Hepatocyte (in vitro differentiated cells): ENCODE data around the gene SYNJ2. TPM values are rescaled to one million over a fixed set of nuclear protein-coding genes. Genes with fewer than 3 reads are reported as not detected.

Experiments used
- DNase-seq: peaks from one replicate; pipeline ENCODE4 v3.0.0-alpha.2; 2016; ENCODE audit warnings: low spot score
- H2AFZ ChIP-seq: fragments of 200-600 bp; sonication (generic); 2 replicates; pipeline ENCODE4 v1.6.0; 2016; ENCODE audit warnings: antibody characterized with exemption, mild to moderate bottlenecking
- H3K27ac ChIP-seq: fragments of 200-600 bp; sonication (generic); 2 replicates; pipeline ENCODE4 v1.5.1; 2016; ENCODE audit warnings: mild to moderate bottlenecking
- H3K27me3 ChIP-seq: fragments of 200-600 bp; sonication (generic); 2 replicates; pipeline ENCODE4 v1.6.1; 2016
- H3K36me3 ChIP-seq: fragments of 200-600 bp; sonication (generic); replicated peaks from 2 replicates; pipeline ENCODE4 v1.5.1; 2016; ENCODE audit warnings: low read depth; ENCODE audit not compliant: insufficient read depth
- H3K4me1 ChIP-seq: fragments of 200-600 bp; sonication (generic); 2 replicates; pipeline ENCODE4 v1.5.1; 2016; ENCODE audit warnings: mild to moderate bottlenecking, moderate library complexity; ENCODE audit not compliant: insufficient read depth
- H3K4me2 ChIP-seq: fragments of 200-600 bp; sonication (generic); 2 replicates; pipeline ENCODE4 v1.6.0; 2016
- H3K4me3 ChIP-seq: fragments of 200-600 bp; sonication (generic); 2 replicates; pipeline ENCODE4 v1.5.1; 2016; ENCODE audit warnings: mild to moderate bottlenecking
- H3K79me2 ChIP-seq: fragments of 200-600 bp; sonication (generic); 2 replicates; pipeline ENCODE4 v1.6.0; 2017; ENCODE audit warnings: mild to moderate bottlenecking
- H3K9me2 ChIP-seq: fragments of 200-600 bp; sonication (generic); replicated peaks from 2 replicates; pipeline ENCODE4 v1.6.0; 2017; ENCODE audit warnings: mild to moderate bottlenecking; ENCODE audit not compliant: insufficient read depth
- H3K9me3 ChIP-seq: fragments of 200-600 bp; sonication (generic); 2 replicates; pipeline ENCODE4 v1.5.1; 2016; ENCODE audit warnings: low read depth, mild to moderate bottlenecking
- H4K20me1 ChIP-seq: fragments of 200-600 bp; sonication (generic); 2 replicates; pipeline ENCODE4 v1.6.0; 2016; ENCODE audit warnings: mild to moderate bottlenecking; ENCODE audit not compliant: insufficient read depth, poor library complexity, severe bottlenecking
- EZH2 ChIP-seq: fragments of 200-600 bp; sonication (generic); IDR thresholded peaks from 2 replicates; pipeline ENCODE4 v1.6.1; 2016; ENCODE audit warnings: antibody characterized with exemption, mild to moderate bottlenecking, borderline replicate concordance
- EZH2phosphoT487 ChIP-seq: fragments of 200-600 bp; sonication (generic); IDR thresholded peaks from one replicate; pipeline ENCODE4 v1.6.1; 2018; ENCODE audit warnings: antibody characterized with exemption, mild to moderate bottlenecking, low read depth, moderate library complexity; ENCODE audit not compliant: unreplicated experiment, severe bottlenecking
- whole genome bisulfite sequencing: methylation state at CpG from one replicate; pipeline ENCODE4 v1.1.6; 2016; ENCODE audit warnings: low lambda C conversion rate; ENCODE audit errors: missing lambda C conversion rate; 5-methylcytosine and 5-hydroxymethylcytosine counted together
- polyA plus RNA-seq: library from polyadenylated mRNA; unstranded; fragments of >200 nt; fragmentation: Nextera tagmentation; extraction: Ambion mirVana; gene quantifications from 2 replicates; pipeline ENCODE4 v1.2.1, GENCODE V29; 2016
- total RNA-seq: library from RNA; depleted of rRNA; stranded (reverse); fragments of >200 nt; gene quantifications from 2 replicates; pipeline ENCODE4 v1.2.3, GENCODE V29; 2014
- TF ChIP-seq, protein P1 (sequence below): fragments of 200-600 bp; sonication (generic); IDR thresholded peaks from 2 replicates; pipeline ENCODE4 v1.5.1; 2016; ENCODE audit warnings: antibody characterized with exemption, mild to moderate bottlenecking; ENCODE audit not compliant: poor library complexity

The SYNJ2 gene
- total and polyA plus RNA-seq, 2 experiments from 2014 or later: 15.4 to 21.4 TPM

DNA sequence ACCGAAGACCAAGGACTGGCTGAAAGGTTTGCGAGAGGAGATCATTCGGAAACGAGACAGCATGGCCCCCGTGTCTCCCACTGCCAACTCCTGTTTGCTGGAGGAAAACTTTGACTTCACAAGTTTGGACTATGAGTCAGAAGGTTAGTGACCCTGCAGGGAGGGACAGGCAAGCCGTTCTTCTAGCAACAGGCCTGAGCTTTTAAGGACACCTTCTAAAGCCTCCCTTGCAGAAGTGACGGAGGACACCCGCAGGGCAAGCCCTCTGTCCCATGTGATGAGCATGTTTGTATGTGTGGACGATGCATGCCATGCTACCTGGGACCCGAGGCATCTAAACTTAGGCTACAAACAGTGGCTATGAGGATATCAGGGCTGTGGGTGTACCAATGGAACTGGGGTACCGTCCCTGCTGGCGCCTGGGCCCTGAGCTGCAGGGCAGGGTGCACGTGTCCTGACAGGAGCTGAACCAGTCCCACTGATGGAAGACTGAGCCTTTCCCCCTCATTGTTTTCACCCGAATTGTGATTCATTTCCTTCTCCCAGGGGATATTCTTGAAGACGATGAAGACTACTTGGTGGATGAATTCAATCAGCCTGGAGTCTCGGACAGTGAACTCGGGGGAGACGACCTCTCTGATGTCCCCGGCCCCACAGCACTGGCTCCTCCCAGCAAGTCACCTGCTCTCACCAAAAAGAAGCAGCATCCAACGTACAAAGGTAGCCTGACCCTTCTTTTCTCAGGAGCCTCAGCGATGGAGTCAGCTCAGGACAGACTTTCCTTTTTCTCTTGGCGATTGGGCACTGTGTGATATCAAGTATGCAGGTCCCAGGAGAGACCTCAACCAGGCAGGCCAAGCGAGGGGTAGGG lies 102.0 kb downstream of the SYNJ2 start:
- no peak for DNase-seq
- Histone ChIP-seq H3K4me2 (no peak overlapping the region), H3K36me3 (no peaks in the 10 kb centered on the region), H3K27me3 (no peaks in the 10 kb centered on the region), H4K20me1 (no peaks in the 10 kb centered on the region), H3K4me1 (no peaks in the 10 kb centered on the region), H3K4me3 (no peak overlapping the region), H3K9me3 (no peaks in the 10 kb centered on the region), H3K79me2 (no peaks in the 10 kb centered on the region), H2AFZ (no peak overlapping the region), H3K27ac (no peak overlapping the region), H3K9me2 (no peaks in the 10 kb centered on the region)
- TF ChIP-seq, protein P1, sequence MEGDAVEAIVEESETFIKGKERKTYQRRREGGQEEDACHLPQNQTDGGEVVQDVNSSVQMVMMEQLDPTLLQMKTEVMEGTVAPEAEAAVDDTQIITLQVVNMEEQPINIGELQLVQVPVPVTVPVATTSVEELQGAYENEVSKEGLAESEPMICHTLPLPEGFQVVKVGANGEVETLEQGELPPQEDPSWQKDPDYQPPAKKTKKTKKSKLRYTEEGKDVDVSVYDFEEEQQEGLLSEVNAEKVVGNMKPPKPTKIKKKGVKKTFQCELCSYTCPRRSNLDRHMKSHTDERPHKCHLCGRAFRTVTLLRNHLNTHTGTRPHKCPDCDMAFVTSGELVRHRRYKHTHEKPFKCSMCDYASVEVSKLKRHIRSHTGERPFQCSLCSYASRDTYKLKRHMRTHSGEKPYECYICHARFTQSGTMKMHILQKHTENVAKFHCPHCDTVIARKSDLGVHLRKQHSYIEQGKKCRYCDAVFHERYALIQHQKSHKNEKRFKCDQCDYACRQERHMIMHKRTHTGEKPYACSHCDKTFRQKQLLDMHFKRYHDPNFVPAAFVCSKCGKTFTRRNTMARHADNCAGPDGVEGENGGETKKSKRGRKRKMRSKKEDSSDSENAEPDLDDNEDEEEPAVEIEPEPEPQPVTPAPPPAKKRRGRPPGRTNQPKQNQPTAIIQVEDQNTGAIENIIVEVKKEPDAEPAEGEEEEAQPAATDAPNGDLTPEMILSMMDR: no peak
- no peak for TF ChIP-seq EZH2phosphoT487
- TF ChIP-seq EZH2: no peak
- WGBS: 91% methylated on average over 22 of the region's 23 CpGs

DNA sequence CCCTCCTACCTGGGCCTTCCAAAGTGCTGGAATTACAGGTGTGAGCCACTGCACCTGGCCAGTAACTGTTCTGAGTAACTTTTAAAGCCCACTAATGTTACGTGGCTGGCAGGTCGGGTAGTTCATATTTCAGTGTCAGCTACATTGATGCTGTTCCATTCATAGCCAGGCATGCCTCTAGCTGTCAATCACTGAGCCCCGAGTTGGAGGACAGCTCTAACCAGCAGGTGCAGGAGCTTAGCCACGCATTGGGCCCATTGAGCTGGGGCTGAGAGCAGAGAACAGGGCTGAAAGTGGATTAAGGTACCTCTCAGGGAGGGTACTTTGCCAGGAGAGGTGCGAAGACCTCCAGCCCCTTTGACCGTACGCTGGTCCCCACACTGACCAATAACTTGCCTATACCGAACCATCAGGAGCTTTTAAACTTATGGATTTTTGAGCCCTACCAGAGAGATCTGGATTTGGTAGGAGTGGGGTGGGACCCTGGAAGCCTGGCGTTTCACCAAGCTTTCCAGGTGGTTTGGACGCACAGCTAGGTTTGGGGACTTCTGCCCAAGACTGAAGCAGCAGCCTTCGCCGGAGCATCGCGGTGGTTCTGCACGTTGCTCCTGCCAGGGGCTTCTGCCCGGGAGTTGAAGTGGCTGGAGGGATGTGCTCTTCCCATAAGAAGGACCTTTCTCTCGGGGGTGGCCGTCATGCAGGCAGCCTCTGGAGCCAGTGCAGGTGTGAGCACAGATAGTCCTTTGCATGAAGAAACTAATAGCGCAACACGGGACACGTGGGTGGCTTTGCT lies 103.8 kb downstream of the SYNJ2 start:
- TF ChIP-seq, protein P1: no peak
- TF ChIP-seq EZH2phosphoT487: no peak
- TF ChIP-seq EZH2: no peak
- no peak overlapping the region for H3K4me2 ChIP-seq
- H3K9me3 ChIP-seq: no peaks in the 10 kb centered on the region
- no peak for DNase-seq
- H3K27ac ChIP-seq: no peak overlapping the region
- no peaks in the 10 kb centered on the region for H3K27me3 ChIP-seq
- no peaks in the 10 kb centered on the region for H3K4me1 ChIP-seq
- no peaks in the 10 kb centered on the region for H3K9me2 ChIP-seq
- H2AFZ ChIP-seq: no peak overlapping the region
- no peaks in the 10 kb centered on the region for H3K79me2 ChIP-seq
- H3K4me3 ChIP-seq: no peak overlapping the region
- H3K36me3 ChIP-seq: no peaks in the 10 kb centered on the region
- no peaks in the 10 kb centered on the region for H4K20me1 ChIP-seq
- 91% methylated on average over 21 of the region's 21 CpGs for whole genome bisulfite sequencing

DNA sequence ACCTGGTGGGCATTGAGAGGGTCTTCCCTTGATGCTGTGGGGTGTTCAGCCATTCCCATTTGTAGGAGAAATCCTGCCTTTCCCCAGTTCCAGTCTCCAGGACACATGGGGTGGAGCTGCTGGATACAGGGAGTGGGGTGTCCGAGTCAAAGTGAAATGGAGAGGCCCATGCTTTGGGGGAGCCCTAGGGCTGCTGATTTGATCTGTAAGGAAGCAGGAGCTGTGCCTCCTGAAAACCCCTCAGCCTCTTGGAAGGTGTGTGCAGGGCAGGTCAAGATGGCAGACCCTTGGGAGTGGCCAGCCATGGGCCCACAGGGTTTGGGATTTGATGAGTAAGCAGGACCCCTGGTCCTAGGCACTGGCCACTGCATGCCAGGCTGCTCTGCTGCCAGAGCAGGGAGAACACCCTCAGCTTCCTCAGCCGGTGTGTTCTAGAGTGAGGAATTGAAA lies 104.4 kb downstream of the SYNJ2 start:
- no peak overlapping the region for H3K4me3 ChIP-seq

More for the DNA sequence above, 104.4 kb downstream of the SYNJ2 start:
- no peak overlapping the region for H3K27ac ChIP-seq
- no peak for DNase-seq
- no peaks in the 10 kb centered on the region for H4K20me1 ChIP-seq
- H3K27me3 ChIP-seq: no peaks in the 10 kb centered on the region
- H3K36me3 ChIP-seq: no peaks in the 10 kb centered on the region
- no peak overlapping the region for H3K4me2 ChIP-seq
- no peaks in the 10 kb centered on the region for H3K9me2 ChIP-seq
- TF ChIP-seq, protein P1: no peak
- TF ChIP-seq EZH2 (no peak), EZH2phosphoT487 (no peak)
- H2AFZ ChIP-seq: no peak overlapping the region
- WGBS: 96% methylated on average over 2 of the region's 2 CpGs
- no peaks in the 10 kb centered on the region for H3K4me1 ChIP-seq
- no peaks in the 10 kb centered on the region for H3K9me3 ChIP-seq
- H3K79me2 ChIP-seq: no peaks in the 10 kb centered on the region
